Embryonic facial prominence (tissue), 1 donor: ENCODE measurements around the gene IFNA7.
"Not testable (repeated sequence)": the region's sequence is repeated elsewhere in the genome, so short reads cannot be mapped to it uniquely, and the experiment has no call there.

Experiments
- DNase-seq: peaks from one replicate; pipeline ENCODE4 v3.0.0-alpha.2; 2016; ENCODE audit errors: extremely low spot score

The IFNA7 gene

GRCh38 chr9:21182810-21183736 is 18.9 kb downstream of the IFNA7 start:
- not testable (repeated sequence) for DNase-seq

GRCh38 chr9:21174671-21175070 is 27.3 kb downstream of the IFNA7 start:
- DNase-seq, result no peak

GRCh38 chr9:21172156-21172555 is 29.8 kb downstream of the IFNA7 start:
- DNase-seq, result no peak

- no peak for DNase-seq
Measured at GRCh38 chr9:21171351-21171750, 30.7 kb downstream of the IFNA7 start.

- DNase-seq, result not testable (repeated sequence)
Measured at GRCh38 chr9:21166560-21166959, 35.4 kb downstream of the IFNA7 start, which contains the start of gene IFNA21. TSS of gene IFNA21 (minus strand) at chr9:21166660. CDS start at chr9:21166612, 48 bp downstream.

- DNase-seq, result no peak
Measured at GRCh38 chr9:21165516-21165915, 36.5 kb downstream of the IFNA7 start.

- no peak for DNase-seq
Measured at GRCh38 chr9:21160178-21160577, 41.8 kb downstream of the IFNA7 start.

- no peak for DNase-seq
Measured at GRCh38 chr9:21155501-21155900, 46.5 kb downstream of the IFNA7 start.

- DNase-seq, result no peak
Measured at GRCh38 chr9:21154018-21154608, 47.9 kb downstream of the IFNA7 start.

GRCh38 chr9:21153336-21154017 is 48.5 kb downstream of the IFNA7 start:
- DNase-seq, result no peak
